Activated CD4-positive, alpha-beta T cell treated with anti-CD3 and anti-CD28 coated beads for 1 hour (primary cell): ENCODE results near the gene SEMA3C.

Experiments used
- DNase-seq: peaks from one replicate; pipeline ENCODE4 v3.0.0-alpha.2; 2020

SEMA3C gene

GRCh38 chr7:80884511-80885195 lies 34.2 kb downstream of the SEMA3C start:
- no peak for DNase-seq

- DNase-seq = no peak
Measured at GRCh38 chr7:80883154-80884025, 35.5 kb downstream of the SEMA3C start.

GRCh38 chr7:80882213-80882801 lies 36.5 kb downstream of the SEMA3C start:
- no peak for DNase-seq

GRCh38 chr7:80881351-80881900 lies 37.4 kb downstream of the SEMA3C start:
- DNase-seq = no peak

GRCh38 chr7:80879849-80880248 lies 39.0 kb downstream of the SEMA3C start:
- no peak for DNase-seq

GRCh38 chr7:80876894-80877414 lies 41.9 kb downstream of the SEMA3C start:
- no peak for DNase-seq

GRCh38 chr7:80875537-80876120 lies 43.2 kb downstream of the SEMA3C start:
- no peak for DNase-seq

- no peak for DNase-seq
Measured at GRCh38 chr7:80873140-80873539, 45.7 kb downstream of the SEMA3C start.

- DNase-seq = no peak
Measured at GRCh38 chr7:80871228-80871627, 47.6 kb downstream of the SEMA3C start.

- no peak for DNase-seq
Measured at GRCh38 chr7:80870813-80871212, 48.0 kb downstream of the SEMA3C start.

- DNase-seq = no peak
Measured at GRCh38 chr7:80869821-80870751, 48.8 kb downstream of the SEMA3C start.

GRCh38 chr7:80869106-80869784 lies 49.6 kb downstream of the SEMA3C start:
- DNase-seq = no peak

GRCh38 chr7:80868566-80868965 lies 50.3 kb downstream of the SEMA3C start:
- no peak for DNase-seq

GRCh38 chr7:80860554-80860953 lies 58.3 kb downstream of the SEMA3C start:
- no peak for DNase-seq

GRCh38 chr7:80859272-80859970 lies 59.4 kb downstream of the SEMA3C start:
- DNase-seq = no peak

GRCh38 chr7:80858141-80858903 lies 60.5 kb downstream of the SEMA3C start:
- DNase-seq = no peak

GRCh38 chr7:80856769-80857168 lies 62.1 kb downstream of the SEMA3C start:
- no peak for DNase-seq

GRCh38 chr7:80851896-80852476 lies 66.9 kb downstream of the SEMA3C start:
- DNase-seq = no peak

GRCh38 chr7:80848841-80849240 lies 70.0 kb downstream of the SEMA3C start:
- DNase-seq = no peak
